Esophagus (tissue), 2 donors: Measurements from ENCODE around the gene ASPN. TPM values are rescaled to one million over a fixed set of nuclear protein-coding genes. Genes with fewer than 3 reads are reported as not detected.

ENCODE experiments used
- H3K27ac ChIP-seq, 2 donors: one replicate each; pipeline ENCODE4 v1.5.1; 2013; ENCODE audit warnings: low read depth in 2 of 2, mild to moderate bottlenecking in 2 of 2, inconsistent platforms in 1 of 2, low read length in 1 of 2, moderate library complexity in 1 of 2
- H3K27me3 ChIP-seq, 2 donors: one replicate each; pipeline ENCODE4 v1.6.1; 2013; ENCODE audit warnings: low read length in 2 of 2, control low read depth in 1 of 2, mild to moderate bottlenecking in 1 of 2; ENCODE audit not compliant: insufficient read depth in 2 of 2, control insufficient read depth in 1 of 2
- H3K36me3 ChIP-seq, 2 donors: one replicate each; pipeline ENCODE4 v1.6.1; 2013; ENCODE audit warnings: low read length in 1 of 2; ENCODE audit not compliant: control insufficient read depth in 2 of 2, insufficient read depth in 2 of 2
- H3K4me1 ChIP-seq, 2 donors: one replicate each; pipeline ENCODE4 v1.6.1; 2013; ENCODE audit warnings: low read length in 1 of 2; ENCODE audit not compliant: control insufficient read depth in 2 of 2, insufficient read depth in 2 of 2
- H3K4me3 ChIP-seq, 2 donors: one replicate each; pipeline ENCODE4 v1.5.1; 2013; ENCODE audit warnings: low read length in 2 of 2, mild to moderate bottlenecking in 2 of 2, low read depth in 1 of 2, moderate library complexity in 1 of 2
- H3K9me3 ChIP-seq, 2 donors: one replicate each; pipeline ENCODE4 v1.6.1; 2013; ENCODE audit warnings: mild to moderate bottlenecking in 2 of 2, low read depth in 1 of 2, low read length in 1 of 2, moderate library complexity in 1 of 2; ENCODE audit not compliant: control insufficient read depth in 2 of 2, insufficient read depth in 1 of 2
- WGBS, 2 donors: extraction: QIAGEN DNeasy Blood & Tissue Kit; methylation state at CpG; one replicate each; pipeline ENCODE4 v1.1.7; 2013; 5-methylcytosine and 5-hydroxymethylcytosine counted together
- polyA plus RNA-seq, 2 donors: library from polyadenylated mRNA; stranded (reverse); fragments of 200-250 nt; gene quantifications; one replicate each; pipeline ENCODE4 v1.2.3, GENCODE V29; 2013
- donor health status: healthy with polysubstance abuse.
- donor health status: Bipolar disorder and iron deficiency.

ASPN gene
- polyA plus RNA-seq, 2 donors = 1.1 to 2.5 TPM

- 95 to 97% methylated on average over 2 of the region's 2 CpGs for WGBS, 2 donors
- no peaks in the 10 kb centered on the region for H3K36me3 ChIP-seq
Observed at GRCh38 chr9:92408747-92409478, 73.4 kb downstream of the ASPN start.

GRCh38 chr9:92407818-92408217, 74.5 kb downstream of the ASPN start:
- no peaks in the 10 kb centered on the region for H3K36me3 ChIP-seq
- H3K9me3 ChIP-seq = no peaks in the 10 kb centered on the region
- H3K4me1 ChIP-seq = no peaks in the 10 kb centered on the region
- no peak overlapping the region for H3K27ac ChIP-seq
- 98 to 99% methylated on average over 2 of the region's 2 CpGs for WGBS, 2 donors
- no peak overlapping the region for H3K4me3 ChIP-seq
- no peaks in the 10 kb centered on the region for H3K27me3 ChIP-seq

More at GRCh38 chr9:92408747-92409478, 73.4 kb downstream of the ASPN start:
- Histone ChIP-seq H3K9me3 (no peaks in the 10 kb centered on the region), H3K4me1 (no peaks in the 10 kb centered on the region), H3K4me3 (no peak overlapping the region), H3K27ac (no peak overlapping the region), H3K27me3 (no peaks in the 10 kb centered on the region)

GRCh38 chr9:92406477-92406876, 75.8 kb downstream of the ASPN start:
- no peaks in the 10 kb centered on the region for H3K4me1 ChIP-seq
- no peak overlapping the region for H3K27ac ChIP-seq
- H3K4me3 ChIP-seq = no peak overlapping the region
- H3K27me3 ChIP-seq = no peaks in the 10 kb centered on the region
- H3K9me3 ChIP-seq = no peaks in the 10 kb centered on the region
- H3K36me3 ChIP-seq = no peaks in the 10 kb centered on the region
- 34 to 55% methylated on average over 3 of the region's 3 CpGs for WGBS, 2 donors

Other genes with a start within 250 kb of the ASPN start
- 10 to 100 TPM; 14.5 to 32.2 TPM for gene IARS1, start 188.8 kb downstream of the ASPN start, polyA plus RNA-seq
- gene NOL8, start 157.2 kb downstream of the ASPN start, polyA plus RNA-seq = 10 to 100 TPM; 13.4 to 20.5 TPM
- gene CENPP, start 156.6 kb downstream of the ASPN start, polyA plus RNA-seq = 1 to 10 TPM; 2.2 to 3.6 TPM
- 1 to 10 TPM in 1 of 2 donors, under 1 TPM in 1; 0.51 to 1.9 TPM for gene OGN, start 77.9 kb downstream of the ASPN start, polyA plus RNA-seq
- gene OMD, start 58.0 kb downstream of the ASPN start, polyA plus RNA-seq = 1 to 10 TPM; 1.1 TPM
- gene ECM2, start 53.5 kb upstream of the ASPN start, polyA plus RNA-seq = under 1 TPM; 0.41 to 0.84 TPM
- gene IPPK, start 187.6 kb upstream of the ASPN start, polyA plus RNA-seq = 10 to 100 TPM; 18.7 to 41.1 TPM